ENCODE measurements around the gene FAM217B. TPM values are rescaled to one million over a fixed set of nuclear protein-coding genes. Genes with fewer than 3 reads are reported as not detected.

FAM217B gene
- total RNA-seq, 1 experiment from 2014 or later = 8.1 TPM

- Histone ChIP-seq H3K4me2 (ENCODE audit: low read length) (no peak overlapping the region), H2AFZ (ENCODE audit: low read depth, low read length, poor library complexity, severe bottlenecking) (no peak overlapping the region), H3K79me2 (ENCODE audit: insufficient read depth, low read length) (no peaks in the 10 kb centered on the region), H4K20me1 (ENCODE audit: insufficient read depth) (no peaks in the 10 kb centered on the region), H3K4me3 (replicated peaks in 1 of 2; ENCODE audit: low read depth in 1 of 2, low read length in 2 of 2) (no peak overlapping the region), H3K9ac (ENCODE audit: low read length) (no peak overlapping the region), H3K9me2 (ENCODE audit: insufficient read depth) (no peaks in the 10 kb centered on the region), H3K36me3 (ENCODE audit: control insufficient read depth in 1 of 2, insufficient read depth in 2 of 2, low read length in 2 of 2) (peaks cover 3 to 6% of the 10 kb centered on the region in 2 experiments; a peak in 3 of 4 replicates), H3K9me3 (ENCODE audit: control insufficient read depth in 1 of 2, insufficient read depth in 1 of 2, low read depth in 1 of 2, low read length in 2 of 2) (no peaks in the 10 kb centered on the region), H3K4me1 (ENCODE audit: control insufficient read depth in 1 of 2, insufficient read depth in 2 of 2, low read length in 2 of 2) (peaks cover 2 to 17% of the 10 kb centered on the region in 2 experiments), H3K27ac (ENCODE audit: low read depth, low read length) (no peak overlapping the region), H3K27me3 (ENCODE audit: insufficient read depth, low read length) (no peaks in the 10 kb centered on the region)
- no peak for TF ChIP-seq EZH2 (IDR thresholded peaks at IDR 0.05)
- no peak for TF ChIP-seq EZH2phosphoT487 (IDR thresholded peaks at IDR 0.05; ENCODE audit: borderline replicate concordance)
- no peak for TF ChIP-seq SRF (IDR thresholded peaks at IDR 0.05; ENCODE audit: low read depth)
- TF ChIP-seq RAD21 (IDR thresholded peaks at IDR 0.05; ENCODE audit: low read depth) = no peak
- TF ChIP-seq CBX3 (IDR thresholded peaks at IDR 0.05; ENCODE audit: low read depth) = no peak
- no peak for TF ChIP-seq SP1 (IDR thresholded peaks at IDR 0.05; ENCODE audit: low read depth)
- no peak for TF ChIP-seq CTCF (IDR thresholded peaks at IDR 0.05 in 2 of 3, conservative IDR thresholded peaks at IDR 0.05 in 1 of 3; ENCODE audit: borderline replicate concordance in 1 of 3, insufficient read depth in 1 of 3, low read depth in 2 of 3, low read length in 2 of 3)
- no peak for TF ChIP-seq SIN3A (IDR thresholded peaks at IDR 0.05; ENCODE audit: low read depth)
- no peak for TF ChIP-seq CEBPB (IDR thresholded peaks at IDR 0.05; ENCODE audit: low read depth)
- TF ChIP-seq ZNF274 (IDR thresholded peaks at IDR 0.05; ENCODE audit: low read depth, low read length) = no peak
- no peak for TF ChIP-seq ATF3 (IDR thresholded peaks at IDR 0.05)
- TF ChIP-seq ZBTB33 (IDR thresholded peaks at IDR 0.05; ENCODE audit: extremely low read depth, insufficient replicate concordance, low read length) = no peak
- TF ChIP-seq JUND (IDR thresholded peaks at IDR 0.05) = no peak
- no peak for TF ChIP-seq POLR2A (IDR thresholded peaks at IDR 0.05; ENCODE audit: borderline replicate concordance, extremely low read depth, insufficient read depth, insufficient read length)
- no peak for TF ChIP-seq POLR2AphosphoS5 (IDR thresholded peaks at IDR 0.05; ENCODE audit: low read depth, low read length)
- TF ChIP-seq ELF1 (IDR thresholded peaks at IDR 0.05; ENCODE audit: borderline replicate concordance, low read depth) = no peak
- no peak for TF ChIP-seq FOSL1 (IDR thresholded peaks at IDR 0.05; ENCODE audit: low read depth)
- no peak for TF ChIP-seq YY1 (IDR thresholded peaks at IDR 0.05; ENCODE audit: extremely low read depth, insufficient replicate concordance, low read depth, low read length)
- no peak for TF ChIP-seq EGR1 (IDR thresholded peaks at IDR 0.05; ENCODE audit: low read depth)
- intact Hi-C loops (cut with micrococcal nuclease) = no loop called here
- BruUV-seq (replicated peaks) = TSS peak; percentile 54
- no peak for ATAC-seq
- ChIA-PET POLR2A (no interaction called here), RAD21 (ENCODE audit: low non-redundant PET in 1 of 2, low total read pairs in 2 of 2, uncharacterized antibody in 2 of 2, unreplicated experiment in 2 of 2) (no interaction called here), CTCF (no interaction called here)
- no peak for DNase-seq (ENCODE audit: low read depth, low spot score)
Measured at GRCh38 chr20:59938221-59938620, 2.0 kb upstream of the FAM217B start.

Data from HCT116 (cell line).